GM19035 (cell line): ENCODE data around the gene TRPT1.

ENCODE experiments used
- ATAC-seq: cut with Tn5 transposase; IDR thresholded peaks from one replicate; pipeline ENCODE4 v1.9.1; 2021; ENCODE audit not compliant: unreplicated experiment

The TRPT1 gene

DNA sequence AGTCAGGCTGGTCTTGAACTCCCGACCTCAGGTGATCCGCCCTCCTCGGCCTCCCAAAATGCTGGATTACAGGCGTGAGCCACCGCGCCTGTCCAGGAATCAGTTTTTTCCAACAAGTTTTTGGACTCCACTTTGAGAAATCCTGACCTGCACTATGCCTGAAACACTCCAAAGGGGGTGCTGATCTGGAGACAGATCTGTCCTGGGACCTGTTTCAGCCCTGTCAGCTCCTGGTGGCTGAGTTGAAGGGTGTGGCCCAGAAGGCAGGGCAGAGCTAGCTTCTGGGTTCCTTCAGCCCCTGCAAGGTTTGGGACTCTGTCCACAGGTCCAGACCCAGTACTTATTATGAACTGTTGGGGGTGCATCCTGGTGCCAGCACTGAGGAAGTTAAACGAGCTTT, 5.6 kb upstream of the TRPT1 start:
- ATAC-seq = no peak

- ATAC-seq = no peak
Measured at GRCh38 chr11:64230985-64231365, 5.0 kb upstream of the TRPT1 start.

- peak; percentile 50 for ATAC-seq
Measured at GRCh38 chr11:64230171-64230984, 4.4 kb upstream of the TRPT1 start, which contains the start of gene DNAJC4. DNAJC4 (plus strand) TSS chr11:64230548; CDS start chr11:64230855, 307 bp downstream.

DNA sequence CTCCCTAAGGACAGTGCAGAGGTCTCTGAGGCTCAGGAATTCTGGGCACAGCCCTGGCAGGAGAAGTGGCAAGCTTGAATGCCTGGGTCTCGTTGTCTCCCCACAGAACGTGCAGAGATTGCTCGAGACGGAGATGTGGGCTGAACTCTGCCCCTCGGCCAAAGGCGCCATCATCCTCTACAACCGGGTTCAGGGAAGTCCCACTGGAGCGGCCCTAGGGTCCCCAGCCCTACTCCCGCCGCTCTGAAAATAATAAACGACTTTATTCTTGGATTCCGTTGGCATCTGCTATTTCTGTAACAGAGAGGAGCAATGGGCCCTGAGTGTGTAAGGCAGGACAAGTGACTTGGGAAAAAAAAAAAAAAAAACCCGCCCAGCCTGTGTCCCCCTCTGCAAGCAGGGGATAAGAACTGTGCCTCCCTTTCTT, 3.8 kb upstream of the TRPT1 start:
- ATAC-seq = no peak

- no peak for ATAC-seq
Measured at GRCh38 chr11:64229090-64229743, 3.2 kb upstream of the TRPT1 start.

DNA sequence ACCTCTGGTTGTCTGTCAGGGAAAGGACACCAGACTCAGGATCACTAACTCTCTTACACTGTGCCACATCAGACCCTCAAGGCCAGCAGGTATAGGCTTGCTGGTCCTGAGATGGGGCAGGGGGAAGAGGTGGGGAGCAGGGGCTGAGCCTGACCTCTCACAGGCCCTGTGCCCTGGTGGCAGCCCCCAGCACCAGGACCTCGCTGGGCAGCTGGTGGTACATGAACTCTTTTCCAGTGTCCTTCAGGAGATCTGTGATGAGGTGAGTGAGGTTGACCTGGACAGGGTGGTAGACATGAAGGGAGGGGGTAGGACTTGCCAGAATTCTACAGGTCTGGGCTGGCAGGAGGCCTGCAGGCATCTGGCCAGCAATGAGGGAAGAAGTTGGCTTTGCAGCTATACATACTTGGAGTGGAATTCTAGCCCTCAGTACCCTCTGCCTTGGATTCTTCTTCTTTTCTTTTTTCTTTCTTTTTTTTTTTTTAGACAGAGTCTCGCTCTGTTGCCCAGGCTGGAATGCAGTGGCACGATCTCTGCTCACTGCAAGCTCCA, 1.5 kb upstream of the TRPT1 start:
- ATAC-seq = no peak

DNA sequence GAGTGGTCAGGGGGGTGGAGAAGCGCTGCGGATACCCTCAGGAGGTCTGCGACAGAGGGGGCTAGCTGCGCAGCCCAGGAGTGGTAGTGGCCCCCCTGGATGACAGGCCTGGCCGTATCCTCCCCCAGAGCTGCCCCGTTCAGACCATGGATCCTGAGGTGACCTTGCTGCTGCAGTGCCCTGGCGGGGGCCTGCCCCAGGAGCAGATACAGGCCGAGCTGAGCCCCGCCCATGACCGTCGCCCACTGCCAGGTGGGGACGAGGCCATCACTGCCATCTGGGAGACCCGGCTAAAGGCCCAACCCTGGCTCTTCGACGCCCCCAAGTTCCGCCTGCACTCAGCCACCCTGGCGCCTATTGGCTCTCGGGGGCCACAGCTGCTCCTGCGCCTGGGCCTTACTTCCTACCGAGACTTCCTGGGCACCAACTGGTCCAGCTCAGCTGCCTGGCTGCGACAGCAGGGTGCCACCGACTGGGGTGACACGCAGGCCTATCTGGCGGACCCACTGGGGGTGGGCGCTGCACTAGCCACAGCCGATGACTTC, 593 bp upstream of the TRPT1 start:
- ATAC-seq = peak; percentile 32

DNA sequence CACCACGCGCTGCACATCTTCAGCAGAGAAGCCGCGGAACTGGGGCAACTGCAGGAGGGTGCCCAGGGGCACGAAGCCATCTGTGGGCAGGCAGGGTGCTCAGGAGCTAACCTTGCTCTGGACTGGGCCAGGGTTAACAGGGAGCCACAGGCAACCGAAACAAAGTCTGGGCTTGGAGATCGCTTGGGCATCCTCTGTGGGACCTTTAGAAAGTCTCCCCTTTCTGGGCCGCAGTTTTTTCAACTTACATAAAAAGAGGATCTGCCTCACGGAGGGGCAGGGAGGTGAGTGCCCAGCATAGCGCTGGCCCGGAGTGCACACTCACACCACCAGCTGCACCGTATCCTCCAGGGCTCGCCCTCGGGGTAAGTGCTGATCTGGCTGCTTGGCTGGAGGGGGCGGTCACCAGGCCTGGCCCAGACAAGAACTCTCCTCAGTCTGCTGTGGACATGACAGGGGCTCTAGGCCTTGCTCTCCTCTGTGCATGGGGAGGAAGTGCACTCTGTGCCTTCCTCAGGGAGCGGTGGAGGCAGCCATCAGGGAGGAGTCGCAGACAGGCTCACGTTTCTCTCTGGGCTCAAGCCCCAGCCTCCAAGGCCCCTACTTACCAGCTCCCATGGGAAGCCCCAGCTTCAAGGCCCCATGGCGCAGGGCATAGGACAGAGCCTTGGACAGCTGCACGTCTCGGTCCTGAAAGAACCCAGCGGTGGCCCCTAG, 937 bp downstream of the TRPT1 start:
- no peak for ATAC-seq

DNA sequence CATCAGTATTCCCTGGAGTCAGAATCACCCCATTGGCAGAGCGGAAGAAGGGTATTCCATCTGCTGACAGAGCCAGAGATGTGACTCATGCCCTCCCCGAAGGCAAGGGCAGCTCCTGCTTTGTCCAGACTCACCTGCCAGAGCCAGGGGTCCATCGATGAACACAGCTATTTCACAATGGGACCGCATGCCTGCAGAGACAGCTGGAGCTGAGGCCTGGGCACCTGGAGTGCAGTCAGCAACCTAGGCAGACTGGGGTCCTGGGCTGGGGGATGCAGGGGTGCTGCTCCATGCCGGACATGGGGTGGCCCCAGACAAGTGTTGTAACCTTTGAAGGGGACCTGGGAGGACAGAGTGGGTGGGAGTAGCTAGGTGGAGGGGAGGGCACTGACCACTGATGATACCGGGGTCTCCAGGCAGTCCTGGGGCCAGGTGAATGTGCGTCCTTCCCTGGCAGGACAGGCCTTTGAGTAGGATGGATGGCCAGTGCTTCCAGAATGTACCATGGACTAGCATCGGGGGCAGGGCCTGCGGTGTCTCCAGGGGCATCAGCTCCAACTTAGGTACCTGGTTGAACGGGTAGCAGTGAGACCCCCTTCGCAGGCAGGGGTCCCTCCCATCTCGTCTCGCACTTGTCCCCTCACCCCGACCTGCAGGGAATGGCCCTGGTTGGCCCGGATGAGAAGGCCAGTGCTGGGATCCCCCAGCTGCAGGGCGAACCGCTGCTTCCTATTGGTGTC, 1.7 kb downstream of the TRPT1 start:
- ATAC-seq = no peak

- no peak for ATAC-seq
Measured at GRCh38 chr11:64223001-64223651, 2.9 kb downstream of the TRPT1 start.

- no peak for ATAC-seq
Measured at GRCh38 chr11:64222651-64223000, 3.4 kb downstream of the TRPT1 start.

DNA sequence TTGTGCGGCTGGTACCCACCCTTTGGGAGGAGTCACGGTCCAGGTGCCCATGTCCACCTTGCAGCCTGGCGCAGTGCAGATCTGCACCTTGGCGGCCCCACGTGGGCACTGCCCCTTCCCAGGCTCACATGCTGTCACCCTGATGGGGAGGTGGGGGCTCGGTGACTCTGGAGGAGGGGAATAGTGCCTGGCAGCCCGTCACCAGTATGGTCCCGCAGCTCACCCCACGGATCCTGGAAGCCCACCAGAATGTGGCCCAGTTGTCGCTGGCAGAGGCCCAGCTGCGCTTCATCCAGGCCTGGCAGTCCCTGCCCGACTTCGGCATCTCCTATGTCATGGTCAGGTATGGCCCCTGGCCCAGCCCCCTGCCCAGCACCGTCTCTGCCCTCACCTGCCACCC, 5.2 kb downstream of the TRPT1 start:
- no peak for ATAC-seq

DNA sequence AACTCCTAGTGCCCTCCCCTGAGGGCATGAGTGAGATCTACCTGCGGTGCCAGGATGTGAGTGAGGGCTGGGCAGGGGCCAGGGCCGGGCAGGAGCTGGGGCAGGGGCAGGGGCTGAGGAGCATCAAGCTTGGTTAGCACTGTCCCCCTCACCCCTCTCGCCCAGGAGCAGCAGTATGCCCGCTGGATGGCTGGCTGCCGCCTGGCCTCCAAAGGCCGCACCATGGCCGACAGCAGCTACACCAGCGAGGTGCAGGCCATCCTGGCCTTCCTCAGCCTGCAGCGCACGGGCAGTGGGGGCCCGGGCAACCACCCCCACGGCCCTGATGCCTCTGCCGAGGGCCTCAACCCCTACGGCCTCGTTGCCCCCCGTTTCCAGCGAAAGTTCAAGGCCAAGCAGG, 5.7 kb downstream of the TRPT1 start:
- ATAC-seq = no peak

DNA sequence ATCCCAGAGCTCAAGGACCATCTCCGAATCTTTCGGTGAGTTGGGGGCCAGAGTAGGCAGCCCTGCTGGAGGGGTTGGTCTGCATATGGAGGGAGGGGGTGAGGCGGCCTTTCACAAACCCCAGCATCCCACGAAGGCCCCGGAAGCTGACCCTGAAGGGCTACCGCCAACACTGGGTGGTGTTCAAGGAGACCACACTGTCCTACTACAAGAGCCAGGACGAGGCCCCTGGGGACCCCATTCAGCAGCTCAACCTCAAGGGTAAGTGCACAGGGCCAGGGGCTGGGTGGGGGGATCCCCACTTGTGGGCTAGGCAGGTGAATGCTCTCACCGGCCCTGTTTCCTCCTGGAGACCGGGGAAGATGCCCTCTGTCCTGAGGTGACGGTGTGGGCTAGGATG, 6.2 kb downstream of the TRPT1 start:
- no peak for ATAC-seq

- no peak for ATAC-seq
Measured at GRCh38 chr11:64219354-64219684, 6.7 kb downstream of the TRPT1 start.

DNA sequence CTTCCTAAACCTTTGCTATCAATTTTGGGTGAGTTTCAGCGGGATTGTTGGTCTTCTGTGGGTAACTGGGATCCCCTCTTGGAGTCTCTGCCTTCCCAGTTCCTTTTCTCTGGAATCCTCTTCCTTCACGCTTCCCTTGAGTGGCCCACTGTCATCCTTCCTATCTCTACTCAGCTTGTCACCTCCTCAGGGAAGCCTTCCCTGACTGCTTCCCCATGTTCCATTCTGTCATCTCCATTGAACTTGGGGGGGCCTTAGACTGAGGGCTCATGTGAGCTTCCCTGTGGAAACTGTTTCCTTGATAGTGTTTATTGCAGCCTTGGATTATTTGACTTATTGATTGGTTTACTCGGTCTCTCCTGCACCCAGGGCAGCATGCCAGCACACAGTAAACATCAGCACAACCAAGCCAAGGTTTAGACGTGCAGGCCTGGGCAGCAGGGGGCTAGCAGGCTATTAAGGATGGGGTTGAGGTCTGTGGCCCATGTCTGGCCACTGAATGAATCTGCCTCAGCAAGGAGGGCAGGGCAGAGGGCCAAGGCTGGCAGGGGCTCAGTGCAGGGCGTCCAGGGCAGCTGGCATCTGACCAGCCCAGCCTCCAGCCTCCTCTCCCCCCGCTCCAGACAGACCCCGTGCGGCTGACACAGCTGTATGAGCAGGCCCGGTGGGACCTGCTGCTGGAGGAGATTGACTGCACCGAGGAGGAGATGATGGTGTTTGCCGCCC, 7.2 kb downstream of the TRPT1 start:
- no peak for ATAC-seq

DNA sequence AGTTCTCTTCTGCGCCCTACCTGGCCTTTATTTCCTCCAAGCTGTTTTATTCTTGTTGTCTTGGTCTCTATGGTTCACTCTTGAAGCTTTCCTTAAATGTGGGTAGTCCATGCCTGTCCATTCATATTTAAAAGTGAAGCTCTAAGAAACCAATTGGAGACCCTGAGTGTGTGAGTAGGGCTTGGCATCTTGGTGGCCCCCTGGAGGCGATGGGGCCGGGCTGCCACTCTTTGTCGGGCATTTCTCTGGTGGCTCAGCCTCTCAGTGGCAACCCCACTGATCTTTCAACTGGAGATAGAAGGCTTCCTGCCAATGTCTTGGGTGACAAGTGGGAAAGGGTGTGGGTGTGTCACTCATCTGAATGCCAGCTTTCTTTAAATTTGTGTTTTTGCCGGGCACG, 9.1 kb downstream of the TRPT1 start:
- ATAC-seq = no peak

GRCh38 chr11:64211181-64211872, 14.7 kb downstream of the TRPT1 start:
- no peak for ATAC-seq
